Gastrocnemius medialis (tissue), 4 donors: ENCODE data around the gene ARMC6. TPM values are rescaled to one million over a fixed set of nuclear protein-coding genes. Genes with fewer than 3 reads are reported as not detected.

Source experiments
- ATAC-seq, 2 donors: fragments of 150-250 bp; one replicate each; pipeline ENCODE4 v1.9.1; 2016
- DNase-seq, 2 donors: peaks; one replicate each; pipeline ENCODE4 v3.0.0-alpha.2; 2019
- H3K27ac ChIP-seq, 4 donors: fragments of 200-600 bp; sonication (generic); 1 replicate in 1 of 4; 2 replicates in 3 of 4; pipeline ENCODE4 v1.5.1; 2016 to 2018; ENCODE audit warnings: mild to moderate bottlenecking in 2 of 4, moderate library complexity in 1 of 4
- H3K27me3 ChIP-seq, 3 donors: fragments of 200-600 bp; sonication (generic) in 2 of 3; 1 replicate in 1 of 3; 2 replicates in 2 of 3; pipeline versions ENCODE4 v1.5.1 to v1.6.0; 2016 to 2019; ENCODE audit warnings: mild to moderate bottlenecking in 1 of 3, moderate library complexity in 1 of 3
- H3K36me3 ChIP-seq, 2 donors: fragments of 200-600 bp; sonication (generic) in 1 of 2; one replicate each; pipeline ENCODE4 v1.5.1; 2017 to 2018
- H3K4me1 ChIP-seq, 2 donors: fragments of 200-600 bp; sonication (generic) in 1 of 2; one replicate each; pipeline ENCODE4 v1.5.1; 2016 to 2017; ENCODE audit warnings: mild to moderate bottlenecking in 2 of 2
- H3K4me3 ChIP-seq, 4 donors: fragments of 200-600 bp; sonication (generic) in 3 of 4; 1 replicate in 1 of 4; 2 replicates in 3 of 4; pipeline ENCODE4 v1.5.1; 2016 to 2019; ENCODE audit warnings: mild to moderate bottlenecking in 2 of 4
- H3K9me3 ChIP-seq, 3 donors: fragments of 200-600 bp; sonication (generic) in 2 of 3; 1 replicate in 1 of 3; 2 replicates in 2 of 3; pipeline ENCODE4 v1.5.1; 2016 to 2019
- CTCF ChIP-seq, 5 experiments: fragments of 450-650 bp in 3 of 5; fragments of 200-600 bp in 2 of 5; sonication (generic) in 2 of 5; IDR thresholded peaks in 4 of 5; conservative IDR thresholded peaks in 1 of 5; 1 replicate in 4 of 5; 2 replicates in 1 of 5; pipeline ENCODE4 v1.5.1; 2016 to 2019; ENCODE audit warnings: antibody characterized with exemption in 5 of 5, mild to moderate bottlenecking in 3 of 5, moderate library complexity in 3 of 5
- POLR2A ChIP-seq, 2 donors: fragments of 450-650 bp; IDR thresholded peaks; one replicate each; pipeline ENCODE4 v1.6.1; 2017; ENCODE audit warnings: antibody characterized with exemption in 2 of 2, mild to moderate bottlenecking in 2 of 2, moderate library complexity in 2 of 2
- in situ Hi-C, 4 donors: fragments of 200-750 bp; cut with MboI; loops; one replicate each; pipeline versions ENCODE4 v1.15.0 to v1.8.0; 2017; ENCODE audit warnings: low sequenced_read_pairs in 4 of 4
- intact Hi-C: fragments of 100-400 bp; cut with DNase I; formaldehyde crosslinking; loops from one replicate; pipeline ENCODE4 v1.15.1; 2023; ENCODE audit warnings: low total_unique reads
- total RNA-seq, 4 donors: library from RNA; depleted of rRNA; stranded (reverse); fragments of >200 nt; gene quantifications; one replicate each; pipeline versions ENCODE4 v1.1.0 to v1.2.3, GENCODE V29; 2016

Gene ARMC6
- total RNA-seq, 4 donors from 2014 or later, result 18.2 to 35.7 (median 25.2) TPM

- in situ Hi-C loops, result no loop called here
- peak overlapping the region; percentile 89 to 100 (median 94) for H3K27ac ChIP-seq
- TF ChIP-seq CTCF (IDR thresholded peaks at IDR 0.05 in 4 of 5, conservative IDR thresholded peaks at IDR 0.05 in 1 of 5), result no peak
- no peak for TF ChIP-seq POLR2A (IDR thresholded peaks at IDR 0.05)
- peaks cover 22 to 37% of the 10 kb centered on the region in 2 donors for H3K4me1 ChIP-seq
- no peaks in the 10 kb centered on the region for H3K27me3 ChIP-seq
- peak overlapping the region; percentile 69 to 96 (median 73) for H3K4me3 ChIP-seq
- ATAC-seq (no peak), DNase-seq (no peak)
- peaks cover 0 to 38% of the 10 kb centered on the region in 2 donors for H3K36me3 ChIP-seq
- H3K9me3 ChIP-seq, result no peaks in the 10 kb centered on the region
- intact Hi-C loops, result loop anchor here (1.0 to 10.0 kb wide), 2 partner anchors 107 to 137 kb away; partner anchors contain the start of gene CERS1
Observed at GRCh38 chr19:19031891-19032290, 1.5 kb upstream of the ARMC6 start.

- intact Hi-C loops, result loop anchor here (1.0 to 10.0 kb wide), 3 partner anchors 107 to 138 kb away; partner anchors contain the start of genes CERS1, COPE and DDX49
- TF ChIP-seq CTCF (IDR thresholded peaks at IDR 0.05 in 4 of 5, conservative IDR thresholded peaks at IDR 0.05 in 1 of 5), result no peak
- TF ChIP-seq POLR2A (IDR thresholded peaks at IDR 0.05), result no peak
- H3K4me1 ChIP-seq, result peaks cover 22 to 40% of the 10 kb centered on the region in 2 donors
- DNase-seq, result peak; percentile 82 to 89
- no peaks in the 10 kb centered on the region for H3K9me3 ChIP-seq
- ATAC-seq, result peak; percentile 71 to 72
- in situ Hi-C loops, result no loop called here
- H3K4me3 ChIP-seq, result peak overlapping the region; percentile 69 to 96 (median 73)
- peaks cover 0 to 31% of the 10 kb centered on the region in 2 donors for H3K36me3 ChIP-seq
- peak overlapping the region; percentile 89 to 100 (median 94) for H3K27ac ChIP-seq
- H3K27me3 ChIP-seq, result no peaks in the 10 kb centered on the region
Observed at GRCh38 chr19:19032420-19033175, 805 bp upstream of the ARMC6 start.

- in situ Hi-C loops (no loop called here), intact Hi-C loops (loop anchor here (1.0 to 10.0 kb wide), 2 partner anchors 114 to 138 kb away; partner anchors contain the start of genes CERS1, COPE and DDX49)
- TF ChIP-seq POLR2A (IDR thresholded peaks at IDR 0.05), result no peak
- no peak for TF ChIP-seq CTCF (IDR thresholded peaks at IDR 0.05 in 4 of 5, conservative IDR thresholded peaks at IDR 0.05 in 1 of 5)
- H3K9me3 ChIP-seq, result no peaks in the 10 kb centered on the region
- peak overlapping the region; percentile 69 to 96 (median 73) for H3K4me3 ChIP-seq
- H3K27me3 ChIP-seq, result no peaks in the 10 kb centered on the region
- peaks cover 0 to 26% of the 10 kb centered on the region in 2 donors for H3K36me3 ChIP-seq
- no peak for DNase-seq
- H3K4me1 ChIP-seq, result peaks cover 22 to 40% of the 10 kb centered on the region in 2 donors
- peak; percentile 35 to 43 for ATAC-seq
- H3K27ac ChIP-seq, result peak overlapping the region; percentile 89 to 100 (median 94)
Observed at GRCh38 chr19:19033176-19033425, 302 bp upstream of the ARMC6 start.

- TF ChIP-seq POLR2A (IDR thresholded peaks at IDR 0.05) (no peak), CTCF (IDR thresholded peaks at IDR 0.05 in 4 of 5, conservative IDR thresholded peaks at IDR 0.05 in 1 of 5) (no peak)
- Histone ChIP-seq H3K9me3 (no peaks in the 10 kb centered on the region), H3K36me3 (peaks cover 0 to 15% of the 10 kb centered on the region in 2 donors), H3K4me1 (peaks cover 22 to 40% of the 10 kb centered on the region in 2 donors), H3K27me3 (no peaks in the 10 kb centered on the region), H3K4me3 (peak overlapping the region; percentile 69 to 96 (median 73)), H3K27ac (peak overlapping the region; percentile 89 to 100 (median 94))
- ATAC-seq, result peak in 1 of 2 donors; percentile 22
- intact Hi-C loops, result loop anchor here (10.0 kb wide), 1 partner anchor 139 kb away; the partner anchor contains the start of gene CERS1
- in situ Hi-C loops, result no loop called here
- DNase-seq, result peak in 1 of 2 donors; percentile 50
Observed at GRCh38 chr19:19034204-19034624, 811 bp downstream of the ARMC6 start.
